Measurements from ENCODE around the gene MAP4K2. TPM values are rescaled to one million over a fixed set of nuclear protein-coding genes. Genes with fewer than 3 reads are reported as not detected.

MAP4K2 gene
- total and polyA plus RNA-seq, 2 of the 13 experiments (the other 11 are each of a cell fraction or from before 2014, with no cell fraction given): 8.3 to 17.6 TPM

DNA sequence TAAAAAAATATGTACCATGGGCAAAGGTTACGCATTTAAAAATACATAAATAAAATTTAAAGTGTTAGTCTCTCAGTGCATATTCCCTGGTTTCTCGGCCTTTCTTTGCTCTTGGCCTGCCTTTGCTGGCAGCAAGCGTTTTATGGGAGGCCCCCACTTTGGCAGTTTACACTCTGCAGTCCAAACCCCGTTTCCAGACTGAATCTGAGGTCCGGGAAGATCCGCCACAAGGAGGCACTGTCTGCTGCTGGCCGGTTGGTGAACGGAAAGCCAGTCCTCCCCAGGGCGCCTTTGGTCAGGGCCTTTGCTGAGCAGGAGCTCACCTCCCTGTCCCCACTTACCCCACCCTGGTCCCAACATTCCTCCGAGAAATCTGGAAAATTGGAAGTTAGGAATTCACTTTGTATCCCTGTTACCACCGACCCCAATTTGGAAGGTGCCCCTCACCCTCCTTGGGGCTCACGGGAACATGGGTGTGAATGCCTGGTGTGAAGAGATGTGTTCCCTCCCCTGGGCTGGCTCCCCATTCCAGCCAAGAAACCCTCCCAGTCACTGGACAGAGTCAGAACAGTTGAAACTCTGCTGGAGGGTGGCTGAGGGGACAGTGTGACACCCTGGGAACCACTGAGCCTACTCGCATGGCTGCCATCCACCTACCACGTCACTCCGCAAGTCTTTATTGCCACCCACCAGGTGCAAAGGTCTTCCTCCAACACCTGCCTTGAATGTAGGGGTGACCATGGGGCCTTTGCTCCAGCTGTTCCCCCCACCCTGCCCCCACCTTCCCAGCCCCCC, 15.3 kb downstream of the MAP4K2 start (continued):
- no peak for TF ChIP-seq ZNF354B (CRISPR knock-in tag; IDR thresholded peaks at IDR 0.05)
- no peak for TF ChIP-seq FOSL1 (CRISPR knock-in tag; IDR thresholded peaks at IDR 0.05; ENCODE audit: borderline replicate concordance)
- TF ChIP-seq IRX3 (CRISPR knock-in tag; IDR thresholded peaks at IDR 0.05; ENCODE audit: borderline replicate concordance, low read depth): no peak
- TF ChIP-seq MIXL1 (CRISPR knock-in tag; IDR thresholded peaks at IDR 0.05): no peak
- TF ChIP-seq BORCS8-MEF2B (CRISPR knock-in tag; IDR thresholded peaks at IDR 0.05): 0 out of 2 replicates have a peak, but pooled peaks have one; percentile 31
- no peak for TF ChIP-seq DPF2 (CRISPR knock-in tag; IDR thresholded peaks at IDR 0.05; ENCODE audit: borderline replicate concordance, low read depth)
- TF ChIP-seq, protein P1, sequence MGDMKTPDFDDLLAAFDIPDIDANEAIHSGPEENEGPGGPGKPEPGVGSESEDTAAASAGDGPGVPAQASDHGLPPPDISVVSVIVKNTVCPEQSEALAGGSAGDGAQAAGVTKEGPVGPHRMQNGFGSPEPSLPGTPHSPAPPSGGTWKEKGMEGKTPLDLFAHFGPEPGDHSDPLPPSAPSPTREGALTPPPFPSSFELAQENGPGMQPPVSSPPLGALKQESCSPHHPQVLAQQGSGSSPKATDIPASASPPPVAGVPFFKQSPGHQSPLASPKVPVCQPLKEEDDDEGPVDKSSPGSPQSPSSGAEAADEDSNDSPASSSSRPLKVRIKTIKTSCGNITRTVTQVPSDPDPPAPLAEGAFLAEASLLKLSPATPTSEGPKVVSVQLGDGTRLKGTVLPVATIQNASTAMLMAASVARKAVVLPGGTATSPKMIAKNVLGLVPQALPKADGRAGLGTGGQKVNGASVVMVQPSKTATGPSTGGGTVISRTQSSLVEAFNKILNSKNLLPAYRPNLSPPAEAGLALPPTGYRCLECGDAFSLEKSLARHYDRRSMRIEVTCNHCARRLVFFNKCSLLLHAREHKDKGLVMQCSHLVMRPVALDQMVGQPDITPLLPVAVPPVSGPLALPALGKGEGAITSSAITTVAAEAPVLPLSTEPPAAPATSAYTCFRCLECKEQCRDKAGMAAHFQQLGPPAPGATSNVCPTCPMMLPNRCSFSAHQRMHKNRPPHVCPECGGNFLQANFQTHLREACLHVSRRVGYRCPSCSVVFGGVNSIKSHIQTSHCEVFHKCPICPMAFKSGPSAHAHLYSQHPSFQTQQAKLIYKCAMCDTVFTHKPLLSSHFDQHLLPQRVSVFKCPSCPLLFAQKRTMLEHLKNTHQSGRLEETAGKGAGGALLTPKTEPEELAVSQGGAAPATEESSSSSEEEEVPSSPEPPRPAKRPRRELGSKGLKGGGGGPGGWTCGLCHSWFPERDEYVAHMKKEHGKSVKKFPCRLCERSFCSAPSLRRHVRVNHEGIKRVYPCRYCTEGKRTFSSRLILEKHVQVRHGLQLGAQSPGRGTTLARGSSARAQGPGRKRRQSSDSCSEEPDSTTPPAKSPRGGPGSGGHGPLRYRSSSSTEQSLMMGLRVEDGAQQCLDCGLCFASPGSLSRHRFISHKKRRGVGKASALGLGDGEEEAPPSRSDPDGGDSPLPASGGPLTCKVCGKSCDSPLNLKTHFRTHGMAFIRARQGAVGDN (CRISPR knock-in tag; IDR thresholded peaks at IDR 0.05): 0 out of 2 replicates have a peak, but pooled peaks have one; percentile 27
- TF ChIP-seq ZNF569 (CRISPR knock-in tag; IDR thresholded peaks at IDR 0.05; ENCODE audit: borderline replicate concordance): no peak
- no peak for TF ChIP-seq PAWR (CRISPR knock-in tag; IDR thresholded peaks at IDR 0.05; ENCODE audit: borderline replicate concordance)
- no peak for TF ChIP-seq ZNF703 (CRISPR knock-in tag; IDR thresholded peaks at IDR 0.05; ENCODE audit: borderline replicate concordance)
- TF ChIP-seq NFIC (IDR thresholded peaks at IDR 0.05; ENCODE audit: low read length): no peak
- TF ChIP-seq, protein P2, sequence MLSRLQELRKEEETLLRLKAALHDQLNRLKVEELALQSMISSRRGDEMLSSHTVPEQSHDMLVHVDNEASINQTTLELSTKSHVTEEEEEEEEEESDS (CRISPR knock-in tag; IDR thresholded peaks at IDR 0.05; ENCODE audit: borderline replicate concordance): no peak
- TF ChIP-seq ZNF20 (CRISPR knock-in tag; IDR thresholded peaks at IDR 0.05): no peak
- TF ChIP-seq, protein P3, sequence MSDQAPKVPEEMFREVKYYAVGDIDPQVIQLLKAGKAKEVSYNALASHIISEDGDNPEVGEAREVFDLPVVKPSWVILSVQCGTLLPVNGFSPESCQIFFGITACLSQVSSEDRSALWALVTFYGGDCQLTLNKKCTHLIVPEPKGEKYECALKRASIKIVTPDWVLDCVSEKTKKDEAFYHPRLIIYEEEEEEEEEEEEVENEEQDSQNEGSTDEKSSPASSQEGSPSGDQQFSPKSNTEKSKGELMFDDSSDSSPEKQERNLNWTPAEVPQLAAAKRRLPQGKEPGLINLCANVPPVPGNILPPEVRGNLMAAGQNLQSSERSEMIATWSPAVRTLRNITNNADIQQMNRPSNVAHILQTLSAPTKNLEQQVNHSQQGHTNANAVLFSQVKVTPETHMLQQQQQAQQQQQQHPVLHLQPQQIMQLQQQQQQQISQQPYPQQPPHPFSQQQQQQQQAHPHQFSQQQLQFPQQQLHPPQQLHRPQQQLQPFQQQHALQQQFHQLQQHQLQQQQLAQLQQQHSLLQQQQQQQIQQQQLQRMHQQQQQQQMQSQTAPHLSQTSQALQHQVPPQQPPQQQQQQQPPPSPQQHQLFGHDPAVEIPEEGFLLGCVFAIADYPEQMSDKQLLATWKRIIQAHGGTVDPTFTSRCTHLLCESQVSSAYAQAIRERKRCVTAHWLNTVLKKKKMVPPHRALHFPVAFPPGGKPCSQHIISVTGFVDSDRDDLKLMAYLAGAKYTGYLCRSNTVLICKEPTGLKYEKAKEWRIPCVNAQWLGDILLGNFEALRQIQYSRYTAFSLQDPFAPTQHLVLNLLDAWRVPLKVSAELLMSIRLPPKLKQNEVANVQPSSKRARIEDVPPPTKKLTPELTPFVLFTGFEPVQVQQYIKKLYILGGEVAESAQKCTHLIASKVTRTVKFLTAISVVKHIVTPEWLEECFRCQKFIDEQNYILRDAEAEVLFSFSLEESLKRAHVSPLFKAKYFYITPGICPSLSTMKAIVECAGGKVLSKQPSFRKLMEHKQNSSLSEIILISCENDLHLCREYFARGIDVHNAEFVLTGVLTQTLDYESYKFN (CRISPR knock-in tag; conservative IDR thresholded peaks at IDR 0.05): no peak
- TF ChIP-seq CCDC6 (CRISPR knock-in tag; IDR thresholded peaks at IDR 0.05): no peak
- TF ChIP-seq RBM22 (optimal IDR thresholded peaks at IDR 0.05; ENCODE audit: low read length): no peak
- TF ChIP-seq U2AF2 (IDR thresholded peaks at IDR 0.05; ENCODE audit: low read depth, low read length): no peak
- TF ChIP-seq SATB2 (CRISPR knock-in tag; IDR thresholded peaks at IDR 0.05): no peak
- TF ChIP-seq, protein P4, sequence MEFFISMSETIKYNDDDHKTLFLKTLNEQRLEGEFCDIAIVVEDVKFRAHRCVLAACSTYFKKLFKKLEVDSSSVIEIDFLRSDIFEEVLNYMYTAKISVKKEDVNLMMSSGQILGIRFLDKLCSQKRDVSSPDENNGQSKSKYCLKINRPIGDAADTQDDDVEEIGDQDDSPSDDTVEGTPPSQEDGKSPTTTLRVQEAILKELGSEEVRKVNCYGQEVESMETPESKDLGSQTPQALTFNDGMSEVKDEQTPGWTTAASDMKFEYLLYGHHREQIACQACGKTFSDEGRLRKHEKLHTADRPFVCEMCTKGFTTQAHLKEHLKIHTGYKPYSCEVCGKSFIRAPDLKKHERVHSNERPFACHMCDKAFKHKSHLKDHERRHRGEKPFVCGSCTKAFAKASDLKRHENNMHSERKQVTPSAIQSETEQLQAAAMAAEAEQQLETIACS (CRISPR knock-in tag; IDR thresholded peaks at IDR 0.05): no peak
- no peak for TF ChIP-seq NR2F6 (IDR thresholded peaks at IDR 0.05)
- no peak for TF ChIP-seq NR2F6 (CRISPR knock-in tag; IDR thresholded peaks at IDR 0.05)
- no peak for TF ChIP-seq NFKBIZ (CRISPR knock-in tag; IDR thresholded peaks at IDR 0.05)
